HEK293T (cell line): ENCODE measurements around the gene USP15.

ENCODE experiments used
- ARNT ChIP-seq: fragments of 450-650 bp; IDR thresholded peaks from 2 replicates; pipeline ENCODE4 v1.6.1; 2017; ENCODE audit warnings: mild to moderate bottlenecking
- BHLHE40 ChIP-seq: fragments of 450-650 bp; IDR thresholded peaks from 2 replicates; pipeline ENCODE4 v1.6.1; 2016; ENCODE audit warnings: mild to moderate bottlenecking, moderate library complexity, borderline replicate concordance
- CTBP1 ChIP-seq: fragments of 450-650 bp; IDR thresholded peaks from 2 replicates; pipeline ENCODE4 v1.6.1; 2016; ENCODE audit warnings: borderline replicate concordance
- ELF4 ChIP-seq: fragments of 450-650 bp; IDR thresholded peaks from 2 replicates; pipeline ENCODE4 v1.6.1; 2017; ENCODE audit warnings: antibody characterized with exemption
- FOXA1 ChIP-seq: fragments of 450-650 bp; IDR thresholded peaks from 2 replicates; pipeline ENCODE4 v1.6.1; 2016; ENCODE audit warnings: mild to moderate bottlenecking
- FOXK2 ChIP-seq: fragments of 450-650 bp; IDR thresholded peaks from 2 replicates; pipeline ENCODE4 v1.6.1; 2016; ENCODE audit warnings: mild to moderate bottlenecking
- FOXM1 ChIP-seq: fragments of 450-650 bp; IDR thresholded peaks from 2 replicates; pipeline ENCODE4 v1.6.1; 2017; ENCODE audit warnings: mild to moderate bottlenecking, borderline replicate concordance
- LEF1 ChIP-seq: fragments of 450-650 bp; IDR thresholded peaks from 2 replicates; pipeline ENCODE4 v1.6.1; 2017; ENCODE audit warnings: mild to moderate bottlenecking, borderline replicate concordance
- NFRKB ChIP-seq: fragments of 450-650 bp; IDR thresholded peaks from 2 replicates; pipeline ENCODE4 v1.6.1; 2016; ENCODE audit warnings: mild to moderate bottlenecking, moderate library complexity
- SP1 ChIP-seq: fragments of 450-650 bp; IDR thresholded peaks from 2 replicates; pipeline ENCODE4 v1.6.1; 2017
- SUZ12 ChIP-seq: fragments of 450-650 bp; IDR thresholded peaks from 2 replicates; pipeline ENCODE4 v1.6.1; 2016; ENCODE audit warnings: mild to moderate bottlenecking
- TARDBP ChIP-seq: fragments of 450-650 bp; IDR thresholded peaks from 2 replicates; pipeline ENCODE4 v1.6.1; 2016
- ZNF384 ChIP-seq: fragments of 450-650 bp; IDR thresholded peaks from 2 replicates; pipeline ENCODE4 v1.6.1; 2016
- TF ChIP-seq, protein P1 (sequence below): fragments of 450-650 bp; IDR thresholded peaks from 2 replicates; pipeline ENCODE4 v1.6.1; 2016

DNA sequence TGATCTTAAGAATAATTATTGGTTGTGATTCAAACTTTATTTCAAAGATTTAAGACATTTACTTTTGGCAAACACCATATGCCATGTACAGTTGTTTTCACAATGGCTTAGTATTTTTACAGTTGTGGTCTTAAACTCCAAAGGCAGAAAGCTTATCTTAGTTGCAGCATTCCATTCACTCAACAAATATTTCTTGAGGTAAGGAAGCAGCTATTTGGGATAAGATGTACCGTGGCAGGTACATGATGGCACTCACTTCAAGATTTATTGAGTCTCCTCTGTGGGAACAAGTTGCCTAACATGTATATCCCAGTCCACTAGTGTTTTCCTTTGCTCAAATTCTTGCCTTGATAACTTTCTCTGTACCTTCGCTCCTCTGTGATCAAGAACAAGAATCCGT, 198.4 kb downstream of the USP15 start:
- TF ChIP-seq NFRKB = no peak
- no peak for TF ChIP-seq SUZ12
- no peak for TF ChIP-seq FOXM1
- TF ChIP-seq SP1 = no peak
- no peak for TF ChIP-seq BHLHE40
- no peak for TF ChIP-seq ELF4
- TF ChIP-seq ZNF384 = no peak
- no peak for TF ChIP-seq FOXK2
- no peak for TF ChIP-seq TARDBP
- no peak for TF ChIP-seq CTBP1
- TF ChIP-seq, protein P1, sequence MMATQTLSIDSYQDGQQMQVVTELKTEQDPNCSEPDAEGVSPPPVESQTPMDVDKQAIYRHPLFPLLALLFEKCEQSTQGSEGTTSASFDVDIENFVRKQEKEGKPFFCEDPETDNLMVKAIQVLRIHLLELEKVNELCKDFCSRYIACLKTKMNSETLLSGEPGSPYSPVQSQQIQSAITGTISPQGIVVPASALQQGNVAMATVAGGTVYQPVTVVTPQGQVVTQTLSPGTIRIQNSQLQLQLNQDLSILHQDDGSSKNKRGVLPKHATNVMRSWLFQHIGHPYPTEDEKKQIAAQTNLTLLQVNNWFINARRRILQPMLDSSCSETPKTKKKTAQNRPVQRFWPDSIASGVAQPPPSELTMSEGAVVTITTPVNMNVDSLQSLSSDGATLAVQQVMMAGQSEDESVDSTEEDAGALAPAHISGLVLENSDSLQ = no peak
- no peak for TF ChIP-seq LEF1
- TF ChIP-seq ARNT = no peak
- TF ChIP-seq FOXA1 = no peak
